Heart left ventricle (tissue), 16 donors: Measurements from ENCODE around the gene MC3R. TPM values are rescaled to one million over a fixed set of nuclear protein-coding genes. Genes with fewer than 3 reads are reported as not detected.

ENCODE experiments used
- ATAC-seq, 4 donors: fragments of 200-7000 bp; cut with Tn5 transposase; one replicate each; pipeline ENCODE4 v1.9.1; 2020 to 2022; ENCODE audit warnings: moderate library complexity in 4 of 4, mild to moderate bottlenecking in 3 of 4, moderate number of reproducible peaks in 1 of 4
- DNase-seq, 5 donors: peaks; one replicate each; pipeline ENCODE4 v3.0.0-alpha.2; 2020
- H3K27ac ChIP-seq, 12 donors: fragments of 200-600 bp; sonication (generic) in 4 of 12; one replicate each; pipeline versions ENCODE4 v1.5.0 to v1.8.0; 2016 to 2022; ENCODE audit warnings: mild to moderate bottlenecking in 2 of 12
- H3K27me3 ChIP-seq, 9 donors: fragments of 200-600 bp; sonication (generic) in 2 of 9; one replicate each; pipeline versions ENCODE4 v1.5.1 to v1.8.0; 2016 to 2022; ENCODE audit warnings: mild to moderate bottlenecking in 3 of 9
- H3K36me3 ChIP-seq, 9 donors: fragments of 200-600 bp; sonication (generic) in 2 of 9; one replicate each; pipeline versions ENCODE4 v1.5.0 to v1.8.0; 2018 to 2022; ENCODE audit warnings: mild to moderate bottlenecking in 2 of 9
- H3K4me1 ChIP-seq, 12 donors: fragments of 200-600 bp; sonication (generic) in 4 of 12; one replicate each; pipeline versions ENCODE4 v1.5.0 to v1.8.0; 2016 to 2022; ENCODE audit warnings: mild to moderate bottlenecking in 3 of 12
- H3K4me3 ChIP-seq, 12 donors: fragments of 200-600 bp; sonication (generic) in 4 of 12; one replicate each; pipeline versions ENCODE4 v1.5.0 to v1.8.0; 2017 to 2022; ENCODE audit warnings: mild to moderate bottlenecking in 9 of 12, moderate library complexity in 4 of 12
- H3K9me3 ChIP-seq, 12 donors: fragments of 200-600 bp; sonication (generic) in 4 of 12; one replicate each; pipeline versions ENCODE4 v1.5.0 to v1.8.0; 2016 to 2022; ENCODE audit warnings: mild to moderate bottlenecking in 1 of 12
- CTCF ChIP-seq, 12 donors: fragments of 200-600 bp; sonication (generic) in 4 of 12; IDR thresholded peaks; one replicate each; pipeline versions ENCODE4 v1.5.0 to v1.8.0; 2018 to 2022; ENCODE audit warnings: antibody characterized with exemption in 12 of 12, mild to moderate bottlenecking in 5 of 12
- POLR2A ChIP-seq, 2 donors: fragments of 450-650 bp; IDR thresholded peaks; one replicate each; pipeline ENCODE4 v1.6.1; 2017; ENCODE audit warnings: antibody characterized with exemption in 2 of 2, mild to moderate bottlenecking in 2 of 2, moderate library complexity in 2 of 2
- WGBS, 4 donors: extraction: QIAGEN DNeasy Blood & Tissue Kit in 2 of 4; methylation state at CpG; one replicate each; pipeline versions ENCODE4 v1.1.5 to v1.1.7; 2013 to 2018; 5-methylcytosine and 5-hydroxymethylcytosine counted together
- intact Hi-C, 10 donors: fragments of 100-400 bp; cut with DNase I; formaldehyde crosslinking; loops; one replicate each; pipeline versions ENCODE4 v1.11.1 to v1.14.2; 2022
- polyA plus RNA-seq, 2 donors: library from polyadenylated mRNA; stranded (reverse); fragments of 200-250 nt; gene quantifications; one replicate each; pipeline ENCODE4 v1.2.3, GENCODE V29; 2013
- total RNA-seq, 9 donors: library from RNA; depleted of rRNA in 2 of 9; stranded (reverse); fragments of >200 nt in 2 of 9; fragmentation: NEBNext Ultra II Directional in 3 of 9; extraction: Animal tissue kit (Norgen Biotek cat#: 25700) in 3 of 9; gene quantifications; one replicate each; pipeline versions ENCODE4 v1.1.0 to v1.2.4, GENCODE V29; 2016 to 2023
- donor health status: ischemic (EF 13 %, LVEDD 7.1; RV severe dilation, severe dysfunction).
- donor health status: healthy with polysubstance abuse.
- donor health status: DM: no; HTN: yes; CAD: no.
- donor health status: DM: no; HTN: no; CAD: no.
- donor health status: ischemic (EF 25% LVEDD 6.9; RV normal size, moderate dysfunction).
- donor health status: ischemic (EF 25% LVEDD 5.7; RV mildly dilated, moderate dysfunction).
- donor health status: healthy.
- donor health status: DM: yes; HTN: yes; CAD: no.
- donor health status: ischemic (EF 35%, LVEDD 5.7; RV mildly dilated, moderate dysfunction).
- donor health status: nonischemic (EF 11% LVEDD 7.7; RV severe dilation, severe dysfunction).
- donor health status: DM: yes; HTN: yes; CAD: no.
- donor health status: PGD.
- donor health status: ischemic (EF 29% LVEDD 5.4; RV normal size, mild dysfunction).
- donor health status: nonischemic (EF 23%, LVEDD 6.1; RV moderate dilation, normal function).

MC3R gene
- total and polyA plus RNA-seq, 11 donors, result not detected

DNA sequence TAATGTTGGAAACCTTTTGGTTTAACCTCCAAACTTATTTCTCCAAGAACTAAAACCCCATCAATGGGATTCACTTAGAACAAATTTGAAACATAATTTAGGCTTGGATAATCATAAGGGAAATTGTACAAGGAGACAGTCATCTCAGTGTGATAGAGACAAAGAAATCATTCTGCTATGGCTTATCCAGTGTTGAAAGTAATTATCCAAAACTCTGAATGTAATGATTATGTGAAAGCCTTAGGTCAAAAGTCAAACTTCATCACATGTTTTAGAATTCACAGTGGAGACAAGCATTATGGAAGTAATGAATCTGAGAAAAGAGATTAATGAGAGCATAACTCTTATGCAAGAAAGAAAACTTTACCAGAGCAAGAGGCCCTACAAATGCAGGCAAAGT, 20.0 kb downstream of the MC3R start:
- Histone ChIP-seq H3K4me1 (no peaks in the 10 kb centered on the region), H3K27me3 (peaks cover 0 to 13% (median 0%) of the 10 kb centered on the region in 9 donors), H3K27ac (no peak overlapping the region), H3K36me3 (no peaks in the 10 kb centered on the region), H3K9me3 (no peaks in the 10 kb centered on the region), H3K4me3 (no peak overlapping the region)
- no peak for DNase-seq
- TF ChIP-seq POLR2A (IDR thresholded peaks at IDR 0.05), result no peak
- TF ChIP-seq CTCF (IDR thresholded peaks at IDR 0.05), result no peak
- ATAC-seq, result no peak
- intact Hi-C loops, result no loop called here

- H3K9me3 ChIP-seq, result peaks cover 0 to 4% (median 0%) of the 10 kb centered on the region in 12 donors
- DNase-seq, result no peak
- no peak for TF ChIP-seq CTCF (IDR thresholded peaks at IDR 0.05)
- TF ChIP-seq POLR2A (IDR thresholded peaks at IDR 0.05), result no peak
- no peak overlapping the region for H3K27ac ChIP-seq
- no peaks in the 10 kb centered on the region for H3K36me3 ChIP-seq
- no peak for ATAC-seq
- no peak overlapping the region for H3K4me3 ChIP-seq
- 59 to 87% (median 71%) methylated on average over 3 to 4 of the region's 4 CpGs for WGBS, 4 donors
- intact Hi-C loops, result no loop called here
- no peaks in the 10 kb centered on the region for H3K27me3 ChIP-seq
- no peaks in the 10 kb centered on the region for H3K4me1 ChIP-seq
These were observed 23.4 kb downstream of the MC3R start for GRCh38 chr20:56271974-56272373.

GRCh38 chr20:56273491-56273890, 25.0 kb downstream of the MC3R start:
- Histone ChIP-seq H3K9me3 (peaks cover 0 to 8% (median 0%) of the 10 kb centered on the region in 12 donors), H3K36me3 (no peaks in the 10 kb centered on the region), H3K4me3 (no peak overlapping the region), H3K27me3 (no peaks in the 10 kb centered on the region), H3K27ac (no peak overlapping the region), H3K4me1 (no peaks in the 10 kb centered on the region)
- no peak for TF ChIP-seq CTCF (IDR thresholded peaks at IDR 0.05)
- no peak for TF ChIP-seq POLR2A (IDR thresholded peaks at IDR 0.05)
- intact Hi-C loops, result no loop called here
- WGBS, 4 donors, result 61 to 89% (median 81%) methylated on average over 2 of the region's 2 CpGs
- DNase-seq (no peak), ATAC-seq (no peak)

DNA sequence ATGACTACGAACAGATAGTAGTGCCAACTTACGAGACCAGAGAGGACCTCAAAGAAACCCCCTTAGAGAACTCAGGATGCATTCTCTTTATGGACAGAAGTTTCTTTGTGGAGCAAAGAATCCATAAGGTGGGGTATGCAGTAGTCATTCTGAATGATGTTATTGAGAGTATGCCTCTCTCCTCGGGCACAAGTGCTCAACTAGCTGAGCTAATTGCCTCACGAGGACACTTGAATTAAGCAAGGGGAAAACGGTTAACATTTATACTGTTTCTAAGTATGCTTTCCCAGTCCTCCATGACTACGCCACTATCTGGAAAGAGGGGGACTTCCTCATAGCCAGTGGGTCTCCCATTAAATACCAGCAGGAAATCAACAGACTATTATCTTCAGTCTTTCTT, 25.6 kb downstream of the MC3R start:
- Histone ChIP-seq H3K36me3 (no peaks in the 10 kb centered on the region), H3K27me3 (no peaks in the 10 kb centered on the region), H3K4me1 (no peaks in the 10 kb centered on the region), H3K27ac (no peak overlapping the region), H3K9me3 (peaks cover 0 to 8% (median 0%) of the 10 kb centered on the region in 12 donors), H3K4me3 (no peak overlapping the region)
- DNase-seq, result no peak
- no peak for ATAC-seq
- TF ChIP-seq CTCF (IDR thresholded peaks at IDR 0.05) (no peak), POLR2A (IDR thresholded peaks at IDR 0.05) (no peak)
- intact Hi-C loops, result no loop called here
- 69 to 82% (median 78%) methylated on average over 6 of the region's 6 CpGs for WGBS, 4 donors
